ENCODE measurements around the gene STH.
"Not testable (repeated sequence)": the region's sequence is repeated elsewhere in the genome, so short reads cannot be mapped to it uniquely, and the experiment has no call there.

STH gene

GRCh38 chr17:46008591-46008990 lies 9.5 kb downstream of the STH start:
- DNase-seq: no peak

GRCh38 chr17:46009681-46010596 lies 10.9 kb downstream of the STH start:
- no peak for DNase-seq

DNA sequence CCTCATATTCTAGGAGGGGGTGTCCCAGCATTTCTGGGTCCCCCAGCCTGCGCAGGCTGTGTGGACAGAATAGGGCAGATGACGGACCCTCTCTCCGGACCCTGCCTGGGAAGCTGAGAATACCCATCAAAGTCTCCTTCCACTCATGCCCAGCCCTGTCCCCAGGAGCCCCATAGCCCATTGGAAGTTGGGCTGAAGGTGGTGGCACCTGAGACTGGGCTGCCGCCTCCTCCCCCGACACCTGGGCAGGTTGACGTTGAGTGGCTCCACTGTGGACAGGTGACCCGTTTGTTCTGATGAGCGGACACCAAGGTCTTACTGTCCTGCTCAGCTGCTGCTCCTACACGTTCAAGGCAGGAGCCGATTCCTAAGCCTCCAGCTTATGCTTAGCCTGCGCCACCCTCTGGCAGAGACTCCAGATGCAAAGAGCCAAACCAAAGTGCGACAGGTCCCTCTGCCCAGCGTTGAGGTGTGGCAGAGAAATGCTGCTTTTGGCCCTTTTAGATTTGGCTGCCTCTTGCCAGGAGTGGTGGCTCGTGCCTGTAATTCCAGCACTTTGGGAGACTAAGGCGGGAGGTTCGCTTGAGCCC lies 11.6 kb downstream of the STH start:
- DNase-seq: no peak

- no peak for DNase-seq
Measured at GRCh38 chr17:46011711-46012505, 12.9 kb downstream of the STH start.

DNA sequence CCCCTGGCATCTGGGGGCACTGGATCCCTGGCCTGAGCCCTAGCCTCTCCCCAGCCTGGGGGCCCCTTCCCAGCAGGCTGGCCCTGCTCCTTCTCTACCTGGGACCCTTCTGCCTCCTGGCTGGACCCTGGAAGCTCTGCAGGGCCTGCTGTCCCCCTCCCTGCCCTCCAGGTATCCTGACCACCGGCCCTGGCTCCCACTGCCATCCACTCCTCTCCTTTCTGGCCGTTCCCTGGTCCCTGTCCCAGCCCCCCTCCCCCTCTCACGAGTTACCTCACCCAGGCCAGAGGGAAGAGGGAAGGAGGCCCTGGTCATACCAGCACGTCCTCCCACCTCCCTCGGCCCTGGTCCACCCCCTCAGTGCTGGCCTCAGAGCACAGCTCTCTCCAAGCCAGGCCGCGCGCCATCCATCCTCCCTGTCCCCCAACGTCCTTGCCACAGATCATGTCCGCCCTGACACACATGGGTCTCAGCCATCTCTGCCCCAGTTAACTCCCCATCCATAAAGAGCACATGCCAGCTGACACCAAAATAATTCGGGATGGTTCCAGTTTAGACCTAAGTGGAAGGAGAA lies 13.5 kb downstream of the STH start:
- DNase-seq: no peak

- no peak for DNase-seq
Measured at GRCh38 chr17:46013127-46013501, 14.1 kb downstream of the STH start.

- no peak for DNase-seq
Measured at GRCh38 chr17:46013502-46014165, 14.6 kb downstream of the STH start.

DNA sequence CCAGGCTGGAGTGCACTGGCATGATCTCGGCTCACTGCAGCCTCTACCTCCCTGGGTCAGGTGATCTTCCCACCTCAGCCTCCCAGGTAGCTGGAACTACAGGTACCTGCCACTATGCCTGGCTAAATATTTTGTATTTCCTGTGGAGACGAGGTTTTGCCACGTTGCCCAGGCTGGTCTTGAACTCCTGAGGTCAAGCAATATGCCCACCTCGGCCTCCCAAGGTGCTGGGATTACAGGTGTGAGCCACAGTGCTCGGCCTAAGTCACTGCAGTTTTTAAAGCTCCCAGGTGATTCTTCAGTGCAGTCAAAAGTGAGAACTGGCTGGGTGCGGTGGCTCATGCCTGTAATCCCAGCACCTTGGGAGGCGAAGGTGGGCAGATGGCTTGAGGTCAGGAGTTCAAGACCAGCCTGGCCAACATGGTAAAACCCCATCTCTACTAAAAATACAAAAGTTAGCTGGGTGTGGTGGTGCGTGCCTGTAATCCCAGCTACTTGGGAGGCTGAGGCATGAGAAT lies 20.4 kb downstream of the STH start:
- not testable (repeated sequence) for DNase-seq

DNA sequence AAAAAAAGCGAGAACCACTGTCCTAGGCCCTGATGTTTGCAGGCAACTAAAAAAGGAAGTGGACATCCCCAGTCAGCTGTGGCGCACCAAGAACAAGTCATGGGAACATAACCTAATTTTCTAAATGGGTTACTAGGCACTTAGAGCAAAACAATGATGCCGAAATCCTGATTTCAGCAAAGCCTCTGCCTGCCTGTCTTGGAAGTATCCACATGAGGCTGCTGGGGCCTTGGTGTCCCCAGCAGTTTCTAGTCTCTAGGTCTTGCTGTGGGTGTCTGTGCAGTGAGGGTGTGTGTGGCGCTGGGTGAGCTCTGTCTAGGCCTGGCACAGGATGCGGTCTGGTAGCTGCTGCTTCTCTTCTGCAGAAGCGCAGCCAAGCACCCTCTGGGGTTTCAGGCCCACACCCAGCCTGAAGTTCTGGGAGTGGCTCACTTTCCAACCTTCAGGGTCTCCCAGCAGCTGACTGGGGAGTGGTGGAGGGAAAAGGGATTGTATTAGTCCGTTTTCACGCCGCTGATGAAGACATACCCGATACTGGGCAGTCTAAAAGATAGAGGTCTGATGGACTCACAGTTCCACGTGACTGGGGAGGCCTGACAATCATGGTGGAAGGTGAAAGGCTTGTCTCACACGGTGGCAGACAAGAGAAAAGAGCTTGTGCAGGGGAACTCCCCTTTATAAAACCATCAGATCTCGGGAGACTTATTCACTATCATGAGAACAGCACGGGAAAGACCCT lies 21.1 kb downstream of the STH start:
- DNase-seq: peak; percentile 55

- DNase-seq: no peak
Measured at GRCh38 chr17:46020998-46021397, 21.9 kb downstream of the STH start.

DNA sequence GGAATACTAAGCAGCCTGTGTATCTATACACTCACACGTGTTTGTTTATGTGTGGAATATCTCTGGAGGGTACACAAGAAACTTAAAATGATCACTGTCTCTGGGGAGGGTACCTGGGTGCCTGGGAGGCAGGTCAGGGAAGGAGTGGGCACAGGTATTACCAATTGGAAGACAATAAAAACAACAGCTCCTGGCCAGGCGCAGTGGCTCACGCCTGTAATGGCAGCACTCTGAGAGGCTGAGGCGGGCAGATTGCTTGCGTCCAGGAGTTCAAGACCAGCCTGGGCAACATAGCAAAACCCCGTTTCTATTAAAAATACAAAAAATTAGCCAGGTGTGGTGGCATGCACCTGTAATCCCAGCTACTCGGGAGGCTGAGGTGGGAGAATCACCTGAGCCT lies 24.3 kb downstream of the STH start:
- not testable (repeated sequence) for DNase-seq

DNA sequence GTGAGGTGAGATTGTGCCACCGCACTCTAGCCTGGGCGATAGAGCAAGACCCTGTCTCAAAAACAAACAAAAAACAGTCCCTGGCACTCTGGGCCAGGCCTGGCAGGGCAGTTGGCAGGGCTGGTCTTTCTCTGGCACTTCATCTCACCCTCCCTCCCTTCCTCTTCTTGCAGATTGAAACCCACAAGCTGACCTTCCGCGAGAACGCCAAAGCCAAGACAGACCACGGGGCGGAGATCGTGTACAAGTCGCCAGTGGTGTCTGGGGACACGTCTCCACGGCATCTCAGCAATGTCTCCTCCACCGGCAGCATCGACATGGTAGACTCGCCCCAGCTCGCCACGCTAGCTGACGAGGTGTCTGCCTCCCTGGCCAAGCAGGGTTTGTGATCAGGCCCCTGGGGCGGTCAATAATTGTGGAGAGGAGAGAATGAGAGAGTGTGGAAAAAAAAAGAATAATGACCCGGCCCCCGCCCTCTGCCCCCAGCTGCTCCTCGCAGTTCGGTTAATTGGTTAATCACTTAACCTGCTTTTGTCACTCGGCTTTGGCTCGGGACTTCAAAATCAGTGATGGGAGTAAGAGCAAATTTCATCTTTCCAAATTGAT lies 24.8 kb downstream of the STH start:
- DNase-seq: no peak

DNA sequence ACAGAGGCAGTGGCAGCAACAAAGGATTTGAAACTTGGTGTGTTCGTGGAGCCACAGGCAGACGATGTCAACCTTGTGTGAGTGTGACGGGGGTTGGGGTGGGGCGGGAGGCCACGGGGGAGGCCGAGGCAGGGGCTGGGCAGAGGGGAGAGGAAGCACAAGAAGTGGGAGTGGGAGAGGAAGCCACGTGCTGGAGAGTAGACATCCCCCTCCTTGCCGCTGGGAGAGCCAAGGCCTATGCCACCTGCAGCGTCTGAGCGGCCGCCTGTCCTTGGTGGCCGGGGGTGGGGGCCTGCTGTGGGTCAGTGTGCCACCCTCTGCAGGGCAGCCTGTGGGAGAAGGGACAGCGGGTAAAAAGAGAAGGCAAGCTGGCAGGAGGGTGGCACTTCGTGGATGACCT lies 25.5 kb downstream of the STH start:
- DNase-seq: no peak

- no peak for DNase-seq
Measured at GRCh38 chr17:46025060-46025459, 26.0 kb downstream of the STH start.

- no peak for DNase-seq
Measured at GRCh38 chr17:46025510-46026165, 26.6 kb downstream of the STH start.

DNA sequence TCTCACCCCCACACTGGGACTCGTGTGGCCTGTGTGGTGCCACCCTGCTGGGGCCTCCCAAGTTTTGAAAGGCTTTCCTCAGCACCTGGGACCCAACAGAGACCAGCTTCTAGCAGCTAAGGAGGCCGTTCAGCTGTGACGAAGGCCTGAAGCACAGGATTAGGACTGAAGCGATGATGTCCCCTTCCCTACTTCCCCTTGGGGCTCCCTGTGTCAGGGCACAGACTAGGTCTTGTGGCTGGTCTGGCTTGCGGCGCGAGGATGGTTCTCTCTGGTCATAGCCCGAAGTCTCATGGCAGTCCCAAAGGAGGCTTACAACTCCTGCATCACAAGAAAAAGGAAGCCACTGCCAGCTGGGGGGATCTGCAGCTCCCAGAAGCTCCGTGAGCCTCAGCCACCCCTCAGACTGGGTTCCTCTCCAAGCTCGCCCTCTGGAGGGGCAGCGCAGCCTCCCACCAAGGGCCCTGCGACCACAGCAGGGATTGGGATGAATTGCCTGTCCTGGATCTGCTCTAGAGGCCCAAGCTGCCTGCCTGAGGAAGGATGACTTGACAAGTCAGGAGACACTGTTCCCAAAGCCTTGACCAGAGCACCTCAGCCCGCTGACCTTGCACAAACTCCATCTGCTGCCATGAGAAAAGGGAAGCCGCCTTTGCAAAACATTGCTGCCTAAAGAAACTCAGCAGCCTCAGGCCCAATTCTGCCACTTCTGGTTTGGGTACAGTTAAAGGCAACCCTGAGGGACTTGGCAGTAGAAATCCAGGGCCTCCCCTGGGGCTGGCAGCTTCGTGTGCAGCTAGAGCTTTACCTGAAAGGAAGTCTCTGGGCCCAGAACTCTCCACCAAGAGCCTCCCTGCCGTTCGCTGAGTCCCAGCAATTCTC lies 27.4 kb downstream of the STH start:
- DNase-seq: no peak

DNA sequence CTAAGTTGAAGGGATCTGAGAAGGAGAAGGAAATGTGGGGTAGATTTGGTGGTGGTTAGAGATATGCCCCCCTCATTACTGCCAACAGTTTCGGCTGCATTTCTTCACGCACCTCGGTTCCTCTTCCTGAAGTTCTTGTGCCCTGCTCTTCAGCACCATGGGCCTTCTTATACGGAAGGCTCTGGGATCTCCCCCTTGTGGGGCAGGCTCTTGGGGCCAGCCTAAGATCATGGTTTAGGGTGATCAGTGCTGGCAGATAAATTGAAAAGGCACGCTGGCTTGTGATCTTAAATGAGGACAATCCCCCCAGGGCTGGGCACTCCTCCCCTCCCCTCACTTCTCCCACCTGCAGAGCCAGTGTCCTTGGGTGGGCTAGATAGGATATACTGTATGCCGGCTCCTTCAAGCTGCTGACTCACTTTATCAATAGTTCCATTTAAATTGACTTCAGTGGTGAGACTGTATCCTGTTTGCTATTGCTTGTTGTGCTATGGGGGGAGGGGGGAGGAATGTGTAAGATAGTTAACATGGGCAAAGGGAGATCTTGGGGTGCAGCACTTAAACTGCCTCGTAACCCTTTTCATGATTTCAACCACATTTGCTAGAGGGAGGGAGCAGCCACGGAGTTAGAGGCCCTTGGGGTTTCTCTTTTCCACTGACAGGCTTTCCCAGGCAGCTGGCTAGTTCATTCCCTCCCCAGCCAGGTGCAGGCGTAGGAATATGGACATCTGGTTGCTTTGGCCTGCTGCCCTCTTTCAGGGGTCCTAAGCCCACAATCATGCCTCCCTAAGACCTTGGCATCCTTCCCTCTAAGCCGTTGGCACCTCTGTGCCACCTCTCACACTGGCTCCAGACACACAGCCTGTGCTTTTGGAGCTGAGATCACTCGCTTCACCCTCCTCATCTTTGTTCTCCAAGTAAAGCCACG lies 28.3 kb downstream of the STH start:
- DNase-seq: no peak

DNA sequence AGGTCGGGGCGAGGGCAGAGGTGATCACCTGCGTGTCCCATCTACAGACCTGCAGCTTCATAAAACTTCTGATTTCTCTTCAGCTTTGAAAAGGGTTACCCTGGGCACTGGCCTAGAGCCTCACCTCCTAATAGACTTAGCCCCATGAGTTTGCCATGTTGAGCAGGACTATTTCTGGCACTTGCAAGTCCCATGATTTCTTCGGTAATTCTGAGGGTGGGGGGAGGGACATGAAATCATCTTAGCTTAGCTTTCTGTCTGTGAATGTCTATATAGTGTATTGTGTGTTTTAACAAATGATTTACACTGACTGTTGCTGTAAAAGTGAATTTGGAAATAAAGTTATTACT lies 28.9 kb downstream of the STH start:
- no peak for DNase-seq

DNA sequence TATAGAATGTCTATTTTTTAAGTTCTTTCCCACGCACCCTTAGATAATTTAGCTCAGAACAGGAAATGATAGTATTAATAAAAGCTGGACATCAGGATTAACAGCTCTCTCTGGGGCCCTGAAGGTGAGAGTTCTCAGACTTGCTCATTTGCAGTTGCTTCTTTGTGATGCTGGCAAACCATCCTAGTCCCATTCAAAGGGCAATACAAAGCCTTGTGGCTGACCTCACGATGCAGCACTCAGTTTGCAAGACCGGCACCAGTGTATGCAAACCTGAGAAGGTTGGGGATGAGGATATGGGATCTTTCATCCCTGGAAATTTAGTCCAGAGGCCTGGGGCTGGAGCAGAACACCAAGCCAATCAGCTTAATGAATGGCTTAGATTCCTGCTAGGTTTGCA lies 29.3 kb downstream of the STH start:
- no peak for DNase-seq
